OCI-LY7 (cell line): Measurements from ENCODE around the gene ESAM.

Experiments used
- EZH2phosphoT487 ChIP-seq: fragments of 200-600 bp; sonication (generic); IDR thresholded peaks from 2 replicates; pipeline ENCODE4 v1.6.1; 2018; ENCODE audit warnings: low read depth, borderline replicate concordance, mild to moderate bottlenecking, mixed run types, antibody characterized with exemption, low read length, moderate library complexity, mixed read lengths
- TF ChIP-seq, protein P1 (sequence below): fragments of 200-600 bp; sonication (generic); conservative IDR thresholded peaks from 2 replicates; pipeline ENCODE4 v1.5.1; 2014; ENCODE audit warnings: mild to moderate bottlenecking, antibody characterized with exemption, low read length, moderate library complexity, mixed read lengths

DNA sequence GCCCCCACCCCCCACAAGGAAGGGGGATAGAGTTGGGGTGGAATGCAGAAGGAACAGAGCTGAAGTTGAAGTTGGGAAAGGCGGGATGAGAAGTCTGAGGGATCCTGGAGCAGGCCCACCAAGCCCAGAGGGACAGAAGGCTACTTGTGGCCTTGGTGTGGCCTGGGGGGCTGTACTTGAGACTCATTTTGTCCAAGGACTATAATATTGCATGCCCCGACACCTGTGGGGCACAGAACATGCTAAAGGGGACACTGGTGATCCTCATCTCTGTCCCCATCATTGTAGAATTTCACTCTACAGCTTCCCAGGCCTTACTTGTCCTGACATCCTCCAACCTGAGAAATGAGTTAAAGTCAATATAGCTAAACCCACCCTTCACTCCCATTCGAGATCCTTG, 1.3 kb downstream of the ESAM start:
- TF ChIP-seq, protein P1, sequence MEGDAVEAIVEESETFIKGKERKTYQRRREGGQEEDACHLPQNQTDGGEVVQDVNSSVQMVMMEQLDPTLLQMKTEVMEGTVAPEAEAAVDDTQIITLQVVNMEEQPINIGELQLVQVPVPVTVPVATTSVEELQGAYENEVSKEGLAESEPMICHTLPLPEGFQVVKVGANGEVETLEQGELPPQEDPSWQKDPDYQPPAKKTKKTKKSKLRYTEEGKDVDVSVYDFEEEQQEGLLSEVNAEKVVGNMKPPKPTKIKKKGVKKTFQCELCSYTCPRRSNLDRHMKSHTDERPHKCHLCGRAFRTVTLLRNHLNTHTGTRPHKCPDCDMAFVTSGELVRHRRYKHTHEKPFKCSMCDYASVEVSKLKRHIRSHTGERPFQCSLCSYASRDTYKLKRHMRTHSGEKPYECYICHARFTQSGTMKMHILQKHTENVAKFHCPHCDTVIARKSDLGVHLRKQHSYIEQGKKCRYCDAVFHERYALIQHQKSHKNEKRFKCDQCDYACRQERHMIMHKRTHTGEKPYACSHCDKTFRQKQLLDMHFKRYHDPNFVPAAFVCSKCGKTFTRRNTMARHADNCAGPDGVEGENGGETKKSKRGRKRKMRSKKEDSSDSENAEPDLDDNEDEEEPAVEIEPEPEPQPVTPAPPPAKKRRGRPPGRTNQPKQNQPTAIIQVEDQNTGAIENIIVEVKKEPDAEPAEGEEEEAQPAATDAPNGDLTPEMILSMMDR = no peak
- TF ChIP-seq EZH2phosphoT487 = no peak
